BLaER1 (cell line): ENCODE measurements around the gene PSORS1C2.

Source experiments
- H3K27ac ChIP-seq: shearing (Covaris generic); formaldehyde crosslinking; 2 replicates; pipeline ENCODE4 v1.8.1; 2022
- H3K27me3 ChIP-seq: shearing (Covaris generic); formaldehyde crosslinking; 2 replicates; pipeline ENCODE4 v1.8.1; 2022
- H3K36me3 ChIP-seq: shearing (Covaris generic); formaldehyde crosslinking; 2 replicates; pipeline ENCODE4 v1.8.1; 2022
- H3K4me1 ChIP-seq: shearing (Covaris generic); formaldehyde crosslinking; 2 replicates; pipeline ENCODE4 v1.8.1; 2022
- H3K4me2 ChIP-seq: shearing (Covaris generic); formaldehyde crosslinking; 2 replicates; pipeline ENCODE4 v1.8.1; 2022
- H3K4me3 ChIP-seq: shearing (Covaris generic); formaldehyde crosslinking; 2 replicates; pipeline ENCODE4 v1.8.1; 2022
- H3K9ac ChIP-seq: shearing (Covaris generic); formaldehyde crosslinking; 2 replicates; pipeline ENCODE4 v1.8.1; 2022
- H3K9me3 ChIP-seq: shearing (Covaris generic); formaldehyde crosslinking; 2 replicates; pipeline ENCODE4 v1.8.1; 2022
- H4K20me1 ChIP-seq: shearing (Covaris generic); formaldehyde crosslinking; 2 replicates; pipeline ENCODE4 v1.8.1; 2022
- Cebpa-rat ChIP-seq: shearing (Covaris generic); IDR thresholded peaks from 2 replicates; pipeline ENCODE4 v1.8.1; 2022

PSORS1C2 gene

GRCh38 chr6:31115941-31116560 lies 22.8 kb downstream of the PSORS1C2 start:
- H3K9ac ChIP-seq, result no peak overlapping the region
- H3K36me3 ChIP-seq, result no peaks in the 10 kb centered on the region
- TF ChIP-seq Cebpa-rat, result no peak
- no peak overlapping the region for H3K4me3 ChIP-seq
- no peaks in the 10 kb centered on the region for H4K20me1 ChIP-seq
- no peak overlapping the region for H3K4me2 ChIP-seq
- no peaks in the 10 kb centered on the region for H3K9me3 ChIP-seq
- no peaks in the 10 kb centered on the region for H3K4me1 ChIP-seq
- H3K27me3 ChIP-seq, result no peaks in the 10 kb centered on the region
- no peak overlapping the region for H3K27ac ChIP-seq

GRCh38 chr6:31114970-31115849 lies 23.7 kb downstream of the PSORS1C2 start:
- Histone ChIP-seq H3K4me3 (no peak overlapping the region), H3K9ac (no peak overlapping the region), H3K27me3 (no peaks in the 10 kb centered on the region), H3K36me3 (no peaks in the 10 kb centered on the region), H3K4me2 (no peak overlapping the region), H3K9me3 (no peaks in the 10 kb centered on the region), H3K4me1 (no peaks in the 10 kb centered on the region), H4K20me1 (no peaks in the 10 kb centered on the region), H3K27ac (no peak overlapping the region)
- TF ChIP-seq Cebpa-rat, result no peak

- no peak for TF ChIP-seq Cebpa-rat
- Histone ChIP-seq H3K9ac (no peak within 1 kb of the TSS), H3K27me3 (no peaks in the 10 kb centered on the region), H3K27ac (no peak within 1 kb of the TSS), H3K36me3 (no peaks in the 10 kb centered on the region), H3K4me2 (no peak within 1 kb of the TSS), H3K9me3 (no peaks in the 10 kb centered on the region), H3K4me3 (no peak within 1 kb of the TSS), H3K4me1 (no peaks in the 10 kb centered on the region), H4K20me1 (no peaks in the 10 kb centered on the region)
Observed at GRCh38 chr6:31114541-31114878, 24.4 kb downstream of the PSORS1C2 start, which contains the start of gene PSORS1C1. TSS of gene PSORS1C1 (plus strand) at chr6:31114800. CDS start at chr6:31129633, 14,833 bp downstream.

- Histone ChIP-seq H3K27me3 (no peaks in the 10 kb centered on the region), H3K36me3 (no peaks in the 10 kb centered on the region), H3K27ac (no peak overlapping the region), H3K4me2 (no peak overlapping the region), H3K9me3 (no peaks in the 10 kb centered on the region), H3K4me3 (no peak overlapping the region), H3K4me1 (no peaks in the 10 kb centered on the region), H4K20me1 (no peaks in the 10 kb centered on the region), H3K9ac (no peak overlapping the region)
- no peak for TF ChIP-seq Cebpa-rat
Observed at GRCh38 chr6:31113861-31114540, 24.9 kb downstream of the PSORS1C2 start.

GRCh38 chr6:31112478-31112877 lies 26.4 kb downstream of the PSORS1C2 start, which contains the start of gene C6orf15:
TSS of gene C6orf15 (minus strand) at chr6:31112575. CDS start at chr6:31112555, 20 bp downstream.
- no peaks in the 10 kb centered on the region for H3K36me3 ChIP-seq
- H4K20me1 ChIP-seq, result no peaks in the 10 kb centered on the region
- H3K9me3 ChIP-seq, result no peaks in the 10 kb centered on the region
- H3K4me2 ChIP-seq, result no peak within 1 kb of the TSS
- TF ChIP-seq Cebpa-rat, result no peak
- no peak within 1 kb of the TSS for H3K27ac ChIP-seq
- H3K27me3 ChIP-seq, result no peaks in the 10 kb centered on the region
- H3K4me3 ChIP-seq, result no peak within 1 kb of the TSS
- no peak within 1 kb of the TSS for H3K9ac ChIP-seq
- H3K4me1 ChIP-seq, result no peaks in the 10 kb centered on the region

- no peak overlapping the region for H3K4me3 ChIP-seq
- no peak overlapping the region for H3K4me2 ChIP-seq
- no peaks in the 10 kb centered on the region for H3K9me3 ChIP-seq
- TF ChIP-seq Cebpa-rat, result no peak
- H3K36me3 ChIP-seq, result no peaks in the 10 kb centered on the region
- H3K4me1 ChIP-seq, result no peaks in the 10 kb centered on the region
- H3K9ac ChIP-seq, result no peak overlapping the region
- no peak overlapping the region for H3K27ac ChIP-seq
- H4K20me1 ChIP-seq, result no peaks in the 10 kb centered on the region
- H3K27me3 ChIP-seq, result no peaks in the 10 kb centered on the region
Observed at GRCh38 chr6:31111712-31112111, 27.2 kb downstream of the PSORS1C2 start.

GRCh38 chr6:31110825-31111582 lies 27.9 kb downstream of the PSORS1C2 start:
- TF ChIP-seq Cebpa-rat, result no peak
- Histone ChIP-seq H3K27ac (no peak overlapping the region), H3K27me3 (no peaks in the 10 kb centered on the region)

GRCh38 chr6:31107052-31107451 lies 31.8 kb downstream of the PSORS1C2 start:
- H3K4me1 ChIP-seq, result no peaks in the 10 kb centered on the region
- H3K9ac ChIP-seq, result no peak overlapping the region

More at GRCh38 chr6:31110825-31111582, 27.9 kb downstream of the PSORS1C2 start:
- H4K20me1 ChIP-seq, result no peaks in the 10 kb centered on the region
- no peaks in the 10 kb centered on the region for H3K36me3 ChIP-seq
- no peak overlapping the region for H3K4me3 ChIP-seq
- no peak overlapping the region for H3K9ac ChIP-seq
- H3K9me3 ChIP-seq, result no peaks in the 10 kb centered on the region
- H3K4me2 ChIP-seq, result no peak overlapping the region
- H3K4me1 ChIP-seq, result no peaks in the 10 kb centered on the region

GRCh38 chr6:31103136-31103535 lies 35.7 kb downstream of the PSORS1C2 start:
- Histone ChIP-seq H3K27ac (no peak overlapping the region), H4K20me1 (no peaks in the 10 kb centered on the region), H3K4me3 (no peak overlapping the region), H3K9me3 (no peaks in the 10 kb centered on the region), H3K4me2 (no peak overlapping the region), H3K27me3 (no peaks in the 10 kb centered on the region), H3K9ac (no peak overlapping the region), H3K4me1 (no peaks in the 10 kb centered on the region), H3K36me3 (no peaks in the 10 kb centered on the region)
- no peak for TF ChIP-seq Cebpa-rat

More at GRCh38 chr6:31107052-31107451, 31.8 kb downstream of the PSORS1C2 start:
- no peak overlapping the region for H3K4me3 ChIP-seq
- no peaks in the 10 kb centered on the region for H4K20me1 ChIP-seq
- no peak for TF ChIP-seq Cebpa-rat
- H3K27me3 ChIP-seq, result no peaks in the 10 kb centered on the region
- H3K9me3 ChIP-seq, result no peaks in the 10 kb centered on the region
- H3K27ac ChIP-seq, result no peak overlapping the region
- H3K36me3 ChIP-seq, result no peaks in the 10 kb centered on the region
- H3K4me2 ChIP-seq, result no peak overlapping the region
